ENCODE results near the gene GLOD4.

The GLOD4 gene

DNA sequence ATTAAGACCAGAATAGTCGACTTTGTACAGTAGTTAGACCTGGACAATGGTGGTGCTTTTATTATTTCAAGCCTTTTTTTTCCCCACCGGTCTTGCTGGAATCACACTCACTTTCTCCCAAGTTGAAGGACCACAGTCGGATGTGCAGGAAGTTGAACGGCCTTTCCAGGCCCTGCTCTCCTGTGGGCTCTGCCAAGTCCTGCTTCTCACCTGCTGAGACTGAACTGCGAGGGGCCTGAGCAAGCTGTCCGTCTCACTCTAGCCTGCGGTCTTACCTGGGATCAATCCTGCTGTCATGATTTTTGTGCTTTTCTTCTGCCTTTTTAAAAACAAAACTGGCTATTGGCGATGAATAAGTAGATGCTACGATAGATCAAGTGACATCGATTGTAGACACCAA lies 48.3 kb downstream of the GLOD4 start:
- no peak for DNase-seq

DNA sequence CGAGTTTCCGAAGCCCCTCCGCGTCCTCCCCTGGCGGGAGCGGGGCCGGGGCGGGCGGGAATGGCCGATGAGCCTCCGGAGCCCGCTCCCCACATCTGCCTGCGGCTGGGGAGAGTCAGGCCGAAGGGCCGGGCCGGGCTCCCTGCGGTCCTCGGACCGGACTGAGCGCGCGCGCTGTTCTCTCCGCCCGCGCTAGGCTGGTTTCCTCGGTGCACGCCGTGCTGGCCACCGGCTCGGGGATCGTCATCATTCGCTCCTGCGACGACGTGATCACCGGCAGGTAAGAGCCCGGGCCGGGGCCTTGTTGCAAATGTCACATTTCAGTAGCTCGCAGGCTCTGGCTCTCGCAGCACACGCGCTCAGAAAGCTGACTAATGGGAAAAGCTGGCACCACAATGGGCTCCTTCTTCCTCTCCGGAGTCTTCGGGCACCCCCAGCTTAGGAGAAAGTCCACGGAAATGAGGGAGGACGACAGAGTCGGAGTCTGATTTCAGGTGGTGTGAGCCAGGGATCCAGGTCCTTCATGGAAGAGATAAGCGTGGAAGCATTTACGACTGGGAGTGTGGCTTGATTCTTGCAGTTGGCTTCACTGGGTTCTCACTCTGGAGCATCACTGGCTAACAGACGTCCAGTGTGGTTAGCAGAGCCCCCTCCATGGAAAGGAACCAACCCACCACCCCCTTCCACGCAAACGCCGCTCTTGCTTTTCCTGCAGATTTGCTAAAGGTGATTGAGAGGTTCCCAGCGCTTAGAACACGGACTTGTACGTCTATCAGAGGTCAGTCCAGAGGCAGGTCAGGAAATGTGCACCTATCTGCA lies 49.0 kb downstream of the GLOD4 start:
- DNase-seq, result peak in 2 of 3 experiments; percentile 57 to 68

DNA sequence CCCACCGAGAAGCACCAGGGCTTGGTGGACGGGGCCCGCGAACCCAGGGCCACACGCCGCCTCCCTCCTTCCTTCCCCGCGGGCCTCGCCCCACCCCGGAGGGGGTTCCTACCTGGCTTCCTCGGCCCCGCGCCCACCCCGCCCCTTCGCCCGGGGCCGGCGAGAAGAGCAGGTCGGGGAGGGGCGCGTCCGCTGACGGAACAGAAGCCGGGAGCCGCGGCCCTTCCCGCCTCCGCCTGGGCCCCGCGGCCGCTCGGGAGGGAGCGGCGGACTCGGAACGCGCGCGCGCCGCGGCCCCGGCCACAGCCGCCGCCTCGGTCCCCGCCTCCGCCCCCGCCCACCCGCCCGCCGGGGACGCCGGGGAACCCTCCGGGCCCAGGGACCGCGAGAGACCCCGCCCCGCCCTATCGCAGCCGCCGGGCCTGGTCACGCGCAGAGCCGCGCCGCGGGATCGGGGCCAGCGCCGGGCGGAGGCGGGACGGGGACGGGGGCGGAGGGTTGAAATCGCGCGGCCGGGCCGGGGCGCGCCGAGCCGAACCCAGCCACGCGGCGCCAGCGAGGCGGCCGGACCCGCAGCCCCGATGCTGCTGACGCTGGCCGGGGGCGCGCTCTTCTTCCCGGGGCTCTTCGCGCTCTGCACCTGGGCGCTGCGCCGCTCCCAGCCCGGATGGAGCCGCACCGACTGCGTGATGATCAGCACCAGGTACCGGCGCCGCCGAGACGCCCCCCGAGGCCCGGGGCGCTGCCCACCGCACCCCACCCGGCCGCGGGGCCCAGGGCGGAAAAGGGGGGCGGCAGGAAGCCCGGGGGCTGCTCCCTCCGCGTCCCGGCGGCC lies 49.8 kb downstream of the GLOD4 start, which contains the start of gene TLCD3A:
Gene TLCD3A (plus strand): TSS at position 530 of the 835 bp plus-strand sequence. CDS start 52 bp downstream, at position 582.
- DNase-seq, result peak; percentile 45 to 71 (median 68)

DNA sequence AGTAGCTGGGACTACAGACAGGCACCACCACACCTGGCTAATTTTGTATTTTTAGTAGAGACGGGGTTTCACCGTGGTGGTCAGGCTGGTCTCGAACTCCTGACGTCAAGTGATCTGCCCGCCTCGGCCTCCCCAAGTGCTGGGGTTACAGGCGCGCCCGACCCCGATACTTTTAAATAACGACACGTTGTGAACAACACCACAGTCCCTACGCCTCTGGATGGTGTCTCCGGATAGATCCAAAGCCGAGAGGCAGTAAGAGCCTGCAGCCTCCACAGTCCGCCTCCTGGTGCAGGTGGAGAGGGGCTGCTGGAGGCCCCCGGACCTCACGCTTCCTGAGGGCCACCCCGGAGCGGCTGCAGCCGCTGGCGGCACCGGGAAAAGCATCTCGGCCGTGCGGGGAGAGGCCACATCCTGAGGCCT lies 50.4 kb downstream of the GLOD4 start:
- DNase-seq, result peak in 1 of 3 experiments; percentile 71

DNA sequence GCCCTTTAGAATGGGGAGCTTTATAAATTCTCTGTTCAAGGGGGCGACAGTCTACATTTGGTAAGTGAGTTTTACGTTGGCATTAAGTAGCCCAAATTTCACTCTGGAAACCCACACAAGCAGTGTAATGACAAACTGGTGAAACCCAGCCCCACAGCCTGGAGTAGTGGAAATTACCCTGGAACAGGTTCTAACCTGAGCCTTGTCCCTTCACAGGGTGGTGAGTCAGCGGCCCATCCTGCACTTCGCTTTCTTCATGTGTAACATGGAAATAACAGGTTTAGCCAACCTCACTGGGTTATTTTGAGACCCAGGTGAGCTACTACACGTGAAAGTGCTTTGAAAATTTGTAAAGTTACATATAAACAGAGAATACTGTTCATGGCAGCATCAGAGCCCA lies 53.2 kb downstream of the GLOD4 start:
- no peak for DNase-seq

DNA sequence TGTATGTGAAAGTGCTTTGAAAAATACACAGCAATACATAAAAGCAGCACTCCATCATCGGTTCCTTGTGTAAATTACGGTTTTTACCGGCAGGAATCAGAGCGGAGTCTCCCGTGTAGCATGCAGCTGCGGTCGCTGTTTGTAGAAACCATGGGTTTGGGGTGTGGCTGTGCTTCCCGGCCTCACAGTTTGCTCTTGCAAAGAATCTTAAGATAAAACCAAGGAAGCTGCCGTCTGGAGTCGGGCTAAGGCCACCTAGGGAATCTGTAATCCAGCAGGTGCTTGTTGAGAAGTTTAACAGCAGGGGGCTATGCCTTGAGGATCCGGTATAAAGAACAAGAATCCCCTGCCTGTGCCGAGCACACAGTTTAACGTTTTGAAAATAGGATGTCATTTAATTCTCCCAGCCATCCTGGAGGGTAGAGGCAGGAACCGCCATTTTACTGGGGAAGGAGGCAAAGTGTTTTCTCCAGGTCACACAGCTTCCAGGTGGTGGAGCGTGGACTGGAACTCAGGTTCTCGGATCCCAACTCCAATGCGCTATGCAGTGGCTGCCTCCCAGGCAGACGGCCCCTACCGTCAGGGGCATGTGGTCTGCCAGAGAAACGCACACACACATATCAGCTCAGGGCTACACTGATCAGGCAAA lies 55.7 kb downstream of the GLOD4 start:
- DNase-seq, result peak in 1 of 3 experiments; percentile 7

DNA sequence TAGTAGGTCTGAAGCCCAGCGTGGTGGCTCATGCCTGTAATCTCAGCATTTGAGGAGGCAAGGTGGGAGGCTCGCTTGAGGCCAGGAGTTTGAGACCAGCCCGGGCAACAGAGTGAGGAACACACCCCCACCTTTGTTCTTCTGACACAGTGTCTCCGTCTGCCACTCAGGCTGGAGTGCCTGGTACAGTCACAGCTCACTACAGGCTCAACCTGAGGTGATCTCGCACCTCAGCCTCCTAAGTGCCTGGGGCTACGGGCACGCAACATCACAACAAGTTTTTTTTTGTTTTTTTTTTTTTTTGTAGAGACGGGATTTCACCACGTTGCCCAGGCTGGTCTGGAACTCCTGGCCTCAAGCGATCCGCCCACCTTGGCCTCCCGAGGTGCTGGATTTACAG lies 56.3 kb downstream of the GLOD4 start:
- DNase-seq, result no peak

DNA sequence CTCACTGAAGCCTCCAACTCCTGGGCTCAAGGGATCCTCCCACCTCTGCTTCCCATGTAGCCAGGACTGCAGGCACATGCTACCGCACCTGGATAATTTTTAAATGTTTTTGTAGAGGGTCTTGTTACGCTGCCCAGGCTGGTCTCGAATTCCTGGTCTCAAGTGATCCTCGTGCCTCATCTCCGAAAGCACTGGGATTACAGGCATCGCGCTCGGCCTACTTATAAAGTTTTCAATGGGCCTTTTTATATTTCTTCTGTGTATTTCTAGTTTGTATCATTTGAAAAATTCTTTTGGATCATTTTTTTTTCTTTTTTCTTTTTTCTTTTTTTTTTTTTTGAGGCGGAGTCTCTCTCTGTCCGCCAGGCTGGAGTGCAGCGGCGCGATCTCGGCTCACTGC lies 57.0 kb downstream of the GLOD4 start:
- no peak for DNase-seq

DNA sequence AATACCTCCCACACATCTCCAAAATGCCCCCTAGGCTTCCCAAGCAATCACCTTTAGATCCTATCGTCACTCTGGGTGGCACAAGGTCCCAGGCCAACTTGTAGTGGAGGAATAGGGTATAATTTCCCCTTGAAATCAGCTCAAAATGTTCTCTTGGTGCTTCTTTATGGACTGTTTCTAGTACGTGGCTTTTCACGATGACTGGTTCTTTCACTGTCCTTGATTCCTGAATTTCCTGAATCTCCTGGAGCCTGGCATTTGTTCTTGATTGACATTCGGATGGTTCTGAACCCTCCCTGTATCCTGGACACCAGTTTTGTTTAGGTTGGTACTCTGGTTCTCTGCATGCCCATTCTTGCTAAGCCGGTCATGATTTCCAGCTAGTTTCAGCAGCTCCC lies 60.5 kb downstream of the GLOD4 start:
- no peak for DNase-seq

DNA sequence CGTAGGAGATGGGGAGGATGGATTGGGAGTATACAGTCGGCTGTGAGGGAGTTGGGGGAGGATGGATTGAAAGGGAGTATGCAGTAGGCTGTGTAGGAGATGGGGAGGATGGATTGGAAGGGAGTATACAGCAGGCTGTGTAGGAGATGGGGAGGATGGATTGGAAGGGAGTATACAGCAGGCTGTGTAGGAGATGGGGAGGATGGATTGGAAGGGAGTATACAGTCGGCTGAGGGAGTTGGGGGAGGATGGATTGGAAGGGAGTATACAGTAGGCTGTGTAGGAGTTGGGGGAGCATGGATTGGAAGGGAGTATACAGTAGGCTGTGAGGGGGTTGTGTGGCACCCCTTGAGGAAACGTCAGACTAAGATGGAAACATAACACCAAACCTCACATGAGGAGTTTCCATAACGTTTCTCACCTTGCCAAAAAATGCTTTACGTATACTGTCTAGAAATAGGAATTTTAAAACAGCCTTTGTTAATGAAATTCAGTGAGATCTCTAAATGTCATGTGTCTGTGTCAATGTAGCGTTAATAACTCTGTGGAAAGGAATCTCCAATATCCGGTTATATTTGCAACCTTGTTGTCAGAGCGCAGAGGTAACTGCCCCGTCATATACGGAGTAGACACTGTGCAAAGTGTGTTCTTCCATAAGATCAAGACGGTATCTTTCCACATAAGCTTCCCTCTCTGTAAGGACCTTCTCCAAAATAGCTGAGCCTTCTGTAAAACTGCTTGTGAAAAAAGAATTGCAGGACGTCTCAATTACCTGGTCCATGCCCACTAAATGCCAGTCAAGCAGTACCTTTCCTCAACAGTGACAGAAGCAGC lies 61.2 kb downstream of the GLOD4 start:
- no peak for DNase-seq

DNA sequence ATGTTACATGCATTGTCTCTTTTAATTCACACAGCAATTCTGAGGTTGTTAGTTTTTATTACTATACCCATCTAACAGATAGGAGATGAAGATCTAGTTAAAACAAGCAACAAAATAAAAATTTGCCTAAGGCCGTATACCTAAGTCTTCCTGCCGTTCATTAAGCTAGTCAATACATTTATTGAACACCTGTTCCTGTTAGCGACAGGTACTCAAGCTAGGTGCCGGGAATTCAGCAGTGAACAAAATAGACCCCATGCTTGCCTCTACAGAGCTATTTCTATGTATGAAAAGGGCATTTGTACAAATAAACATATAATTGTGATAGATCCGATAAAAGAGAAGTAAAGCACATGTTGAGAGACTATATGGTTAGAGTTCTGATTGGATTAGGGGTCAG lies 64.0 kb downstream of the GLOD4 start:
- DNase-seq, result peak in 1 of 3 experiments; percentile 15
